Stimulated activated CD8-positive, alpha-beta memory T cell treated with anti-CD3 and anti-CD28 coated beads, Interleukin-4, amount 100 ng/mL, for 48 hours (primary cell): ENCODE results near the gene MMP12.
"Not testable (repeated sequence)": the region's sequence is repeated elsewhere in the genome, so short reads cannot be mapped to it uniquely, and the experiment has no call there.

ENCODE experiments used
- DNase-seq: peaks from one replicate; pipeline ENCODE4 v3.0.0-alpha.2; 2020

Gene MMP12

DNA sequence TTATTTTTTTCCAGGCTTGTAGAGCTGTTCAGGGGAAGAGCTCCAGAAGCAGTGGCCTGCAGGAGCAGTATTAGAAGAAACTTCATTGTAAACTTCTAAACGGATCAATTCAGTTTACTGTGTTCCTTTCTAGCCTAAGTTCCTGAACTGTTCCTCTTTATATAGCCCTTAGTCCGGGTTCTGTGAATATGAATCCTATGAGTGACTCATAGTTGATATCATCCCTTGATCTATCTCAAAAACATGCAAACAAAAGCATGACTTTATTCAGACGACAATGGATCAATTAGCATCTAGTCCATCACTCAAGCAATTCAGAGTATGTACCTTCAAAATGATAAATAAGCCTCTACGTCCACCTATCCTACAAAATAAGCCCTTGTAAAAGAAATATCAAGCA, at the start of gene MMP12:
Gene MMP12 (minus strand): TSS at position 131 of the 400 bp plus-strand sequence. CDS start 45 bp downstream, at position 86.
- DNase-seq = no peak

DNA sequence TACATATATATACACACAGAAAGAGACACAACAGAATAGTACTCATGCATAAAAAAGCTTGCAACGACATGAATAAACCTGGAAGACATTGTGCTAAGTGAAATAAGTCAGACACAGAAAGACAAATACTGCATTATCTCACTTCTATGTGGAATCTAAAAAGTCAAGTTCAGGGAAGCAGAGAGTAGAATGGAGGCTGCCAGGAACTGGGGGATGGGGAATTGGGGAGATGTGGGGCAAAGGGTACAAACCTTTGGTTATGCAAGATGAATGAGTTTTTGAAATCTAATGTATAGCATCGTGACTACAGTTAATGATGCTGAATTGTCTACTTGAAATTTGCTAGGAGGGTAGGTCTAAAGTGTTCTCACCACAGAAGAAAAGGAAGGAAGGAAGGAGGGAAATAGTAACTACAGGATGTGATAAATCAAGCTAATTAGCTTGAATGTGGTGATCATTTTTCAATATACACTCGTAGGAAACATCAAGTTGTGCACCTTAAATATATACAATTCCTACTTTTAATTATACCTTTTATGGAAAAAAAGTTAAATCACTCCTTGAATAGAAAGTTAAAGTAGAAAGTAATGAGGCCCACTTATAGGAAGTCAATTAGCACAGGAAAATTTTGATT, 46.9 kb upstream of the MMP12 start:
- DNase-seq = no peak

GRCh38 chr11:102920118-102920684, 45.4 kb upstream of the MMP12 start:
- DNase-seq = no peak

DNA sequence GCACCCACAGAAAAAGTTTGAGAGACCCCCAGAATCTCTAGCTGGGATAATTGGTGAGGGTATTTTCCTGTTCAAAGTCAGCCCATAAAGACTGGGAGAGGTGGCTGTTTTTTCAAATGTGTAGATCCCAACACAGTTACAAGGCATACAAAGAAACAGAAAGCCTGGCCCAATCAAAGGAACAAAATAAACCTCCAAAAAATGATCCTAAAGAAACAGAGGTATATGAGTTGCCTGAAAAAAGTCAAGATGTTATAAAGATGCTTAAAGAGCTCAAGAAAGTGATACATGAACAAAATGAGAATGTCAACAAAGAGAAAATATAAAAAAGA, 40.2 kb upstream of the MMP12 start:
- no peak for DNase-seq

- DNase-seq = no peak
These were observed 39.7 kb upstream of the MMP12 start for GRCh38 chr11:102914238-102915043.

- DNase-seq = no peak
These were observed 37.7 kb upstream of the MMP12 start for GRCh38 chr11:102912482-102912830.

GRCh38 chr11:102911758-102912481, 37.1 kb upstream of the MMP12 start:
- no peak for DNase-seq

DNA sequence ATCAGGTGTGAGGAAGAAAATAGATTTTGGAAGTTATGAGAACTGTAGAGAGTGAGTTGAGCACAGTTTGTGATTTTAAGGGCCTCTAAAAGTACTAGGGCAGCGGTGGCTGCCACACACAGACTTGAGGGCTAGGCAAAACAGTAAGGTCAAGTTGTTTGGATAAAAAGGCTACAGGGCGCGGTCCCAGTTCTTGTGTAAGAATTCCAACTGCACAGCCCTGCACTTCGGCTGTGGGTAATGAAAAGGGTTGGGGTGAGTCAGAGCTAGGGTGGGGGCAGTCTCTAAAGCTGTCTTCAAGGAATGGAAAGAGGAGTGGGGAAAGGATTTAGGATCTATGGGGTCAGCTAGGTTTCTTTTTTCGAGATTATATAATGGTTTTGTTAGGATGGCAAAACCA, 31.1 kb upstream of the MMP12 start:
- not testable (repeated sequence) for DNase-seq

- DNase-seq = not testable (repeated sequence)
These were observed 29.1 kb upstream of the MMP12 start for GRCh38 chr11:102903895-102904294.

DNA sequence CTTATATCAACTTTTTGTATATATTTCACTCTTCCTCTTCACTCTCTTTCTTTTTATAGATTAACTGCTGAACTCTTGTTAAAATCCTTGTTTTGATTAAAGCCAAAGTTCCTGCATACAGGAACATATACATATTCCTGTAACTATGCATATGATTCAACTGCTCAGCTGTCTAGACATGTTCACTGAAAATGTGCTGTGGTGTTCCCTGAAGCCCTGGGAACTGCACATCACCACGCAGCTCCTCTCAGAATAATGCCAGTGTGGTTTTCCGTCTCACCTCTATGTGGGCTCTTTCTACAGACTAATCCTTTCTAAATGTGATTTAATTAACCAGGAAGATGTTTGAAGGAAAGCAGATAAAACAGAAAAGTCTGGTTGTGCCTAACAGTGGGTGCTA, 25.6 kb upstream of the MMP12 start:
- no peak for DNase-seq

GRCh38 chr11:102891736-102892135, 17.0 kb upstream of the MMP12 start:
- no peak for DNase-seq

DNA sequence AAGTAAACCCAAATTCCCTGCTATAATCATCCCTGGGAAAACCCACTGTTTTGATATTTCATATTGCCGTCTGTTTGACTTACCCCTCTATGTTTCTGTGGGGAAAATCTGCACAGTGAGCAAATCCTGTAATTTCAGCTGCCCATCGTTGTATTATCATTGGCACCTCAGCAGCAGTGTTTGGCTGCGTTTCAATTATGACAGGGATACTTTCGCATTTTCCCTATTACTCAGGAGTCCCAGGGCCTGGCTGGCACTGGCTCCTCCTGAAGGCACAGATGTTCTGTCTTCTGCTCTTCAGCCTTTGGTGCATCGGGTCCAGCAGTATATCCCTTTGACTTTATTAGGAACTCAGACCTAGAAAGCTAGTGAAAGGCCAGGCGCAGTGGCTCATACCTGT, 12.2 kb upstream of the MMP12 start:
- DNase-seq = no peak

- no peak for DNase-seq
These were observed 8.4 kb upstream of the MMP12 start for GRCh38 chr11:102883141-102883540.

GRCh38 chr11:102882389-102883024, 7.7 kb upstream of the MMP12 start:
- DNase-seq = no peak

DNA sequence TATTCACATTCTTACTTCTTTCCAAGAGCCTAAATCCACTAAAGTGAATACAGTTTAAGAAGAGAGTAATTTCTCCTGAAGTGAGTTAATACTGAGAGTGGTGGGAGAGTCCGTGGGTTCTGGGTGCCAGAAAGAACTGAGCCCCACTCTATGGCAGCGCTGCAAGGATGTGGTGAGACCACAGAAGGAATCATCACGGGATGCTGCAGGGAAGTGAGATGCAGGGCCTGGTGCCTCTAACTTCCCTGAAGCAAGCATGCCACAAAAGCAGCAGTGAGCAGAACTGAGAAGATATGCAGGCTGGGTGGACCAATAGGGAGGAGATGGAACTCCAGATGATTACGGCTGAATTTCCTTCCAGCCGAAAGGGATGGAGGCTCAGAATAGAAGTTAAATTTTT, 5.0 kb upstream of the MMP12 start:
- no peak for DNase-seq

GRCh38 chr11:102878595-102878994, 3.8 kb upstream of the MMP12 start:
- no peak for DNase-seq

- not testable (repeated sequence) for DNase-seq
These were observed 5.3 kb downstream of the MMP12 start for GRCh38 chr11:102869354-102869964.

DNA sequence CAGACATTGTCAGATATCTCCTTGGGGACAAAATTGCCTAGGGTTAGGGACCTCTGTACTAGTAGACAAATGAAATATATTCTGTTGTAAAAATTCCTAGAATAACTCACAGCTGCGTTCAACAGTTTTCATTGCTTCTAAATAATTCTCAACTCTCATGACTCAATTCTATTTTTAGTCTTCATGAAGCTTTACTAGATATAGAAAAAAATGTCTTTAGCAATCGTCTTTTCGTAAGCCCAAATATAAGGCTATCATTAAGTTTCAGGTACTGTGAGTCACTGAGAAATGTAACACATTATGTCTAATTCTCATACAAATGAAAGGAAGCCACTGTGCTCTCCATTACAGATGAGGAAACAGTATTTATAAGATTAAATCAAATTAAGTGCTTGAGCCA, 6.4 kb downstream of the MMP12 start:
- no peak for DNase-seq

GRCh38 chr11:102864724-102865123, 10.1 kb downstream of the MMP12 start:
- DNase-seq = no peak

- DNase-seq = no peak
These were observed 20.8 kb downstream of the MMP12 start for GRCh38 chr11:102853956-102854355.

DNA sequence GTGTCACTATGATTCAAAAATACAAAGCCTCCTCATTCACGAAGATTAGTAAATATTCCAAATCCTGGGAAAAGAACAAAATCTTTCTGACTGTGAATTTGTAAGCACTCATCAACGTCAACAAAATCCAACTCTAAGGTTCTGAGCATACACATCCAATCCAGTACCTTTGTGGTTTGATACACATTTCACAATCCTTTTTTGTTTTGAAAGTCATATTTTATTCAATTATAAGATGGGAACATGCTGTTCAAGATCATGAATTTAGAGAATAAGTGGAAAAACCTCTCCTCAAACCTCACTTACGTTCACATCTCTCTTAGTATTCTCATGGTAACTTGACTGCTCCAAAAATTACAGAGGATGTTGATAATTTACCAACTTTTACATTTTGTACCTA, 21.7 kb downstream of the MMP12 start:
- DNase-seq = no peak

GRCh38 chr11:102850973-102851745, 23.6 kb downstream of the MMP12 start:
- DNase-seq = no peak
